ENCODE data around the gene GADL1.
A peak's percentile ranks its signal among the peaks of the same experiment; 100 is the strongest.

GADL1 gene

GRCh38 chr3:30793740-30794139, 100.7 kb downstream of the GADL1 start:
- DNase-seq (ENCODE audit: extremely low spot score), result no peak
- ChIA-PET CTCF (no interaction called here), POLR2A (no interaction called here)
- no peak for TF ChIP-seq CTCF (IDR thresholded peaks at IDR 0.05; ENCODE audit: control extremely low read depth, extremely low read depth, low read depth, missing control alignments)

- ChIA-PET POLR2A (no interaction called here), CTCF (interaction anchor here (1.1 to 1.5 kb wide), 2 partner anchors 10 to 21 kb away, joined by 3 to 7 read pairs; no protein-coding TSS in a partner anchor)
- TF ChIP-seq CTCF (IDR thresholded peaks at IDR 0.05; ENCODE audit: control extremely low read depth, extremely low read depth, low read depth, missing control alignments), result no peak
- DNase-seq (ENCODE audit: extremely low spot score), result no peak
These were observed 104.3 kb downstream of the GADL1 start for GRCh38 chr3:30790150-30790549.

GRCh38 chr3:30786365-30786764, 108.1 kb downstream of the GADL1 start:
- no peak for DNase-seq (ENCODE audit: extremely low spot score)

GRCh38 chr3:30779686-30780287, 114.7 kb downstream of the GADL1 start:
- ChIA-PET CTCF (interaction anchor here (0.7 to 1.4 kb wide), 6 partner anchors 8 to 988 kb away, joined by 3 to 9 read pairs (median 3); no protein-coding TSS in a partner anchor), POLR2A (no interaction called here)
- DNase-seq (ENCODE audit: extremely low spot score), result peak; percentile 14
- TF ChIP-seq CTCF (IDR thresholded peaks at IDR 0.05; ENCODE audit: control extremely low read depth, extremely low read depth, low read depth, missing control alignments), result peak; percentile 23

More at GRCh38 chr3:30786365-30786764, 108.1 kb downstream of the GADL1 start:
- ChIA-PET POLR2A (no interaction called here), CTCF (interaction anchor here (0.9 to 1.0 kb wide), 2 partner anchors 29 to 92 kb away, joined by 3 read pairs; no protein-coding TSS in a partner anchor)
- TF ChIP-seq CTCF (IDR thresholded peaks at IDR 0.05; ENCODE audit: control extremely low read depth, extremely low read depth, low read depth, missing control alignments), result no peak

GRCh38 chr3:30778933-30779332, 115.5 kb downstream of the GADL1 start:
- ChIA-PET POLR2A (no interaction called here), CTCF (interaction anchor here (1.1 kb wide), 1 partner anchor 9 kb away, joined by 7 read pairs; no protein-coding TSS in a partner anchor)
- TF ChIP-seq CTCF (IDR thresholded peaks at IDR 0.05; ENCODE audit: control extremely low read depth, extremely low read depth, low read depth, missing control alignments), result no peak
- DNase-seq (ENCODE audit: extremely low spot score), result no peak

GRCh38 chr3:30777426-30778113, 116.9 kb downstream of the GADL1 start:
- CTCF ChIA-PET, result interaction anchor here (0.9 to 1.1 kb wide), 2 partner anchors 8 to 9 kb away, joined by 3 to 7 read pairs; no protein-coding TSS in a partner anchor
- no peak for TF ChIP-seq CTCF (IDR thresholded peaks at IDR 0.05; ENCODE audit: control extremely low read depth, extremely low read depth, low read depth, missing control alignments)
- POLR2A ChIA-PET, result no interaction called here
- DNase-seq (ENCODE audit: extremely low spot score), result no peak

Data from GM10248 (cell line).